HepG2 (cell line): ENCODE measurements around the gene ME3. TPM values are rescaled to one million over a fixed set of nuclear protein-coding genes. Genes with fewer than 3 reads are reported as not detected.

ENCODE experiments used
- ATM ChIP-seq: fragments of 450-650 bp; IDR thresholded peaks from 2 replicates; pipeline ENCODE4 v1.7.1; 2017; ENCODE audit warnings: mild to moderate bottlenecking, borderline replicate concordance
- ERF ChIP-seq: IDR thresholded peaks from 2 replicates; pipeline ENCODE4 v1.6.1; 2018; ENCODE audit warnings: missing biosample characterization, missing genetic modification reagents
- HDAC6 ChIP-seq: fragments of 200-600 bp; sonication (generic); IDR thresholded peaks from 2 replicates; pipeline ENCODE4 v1.7.0; 2017; ENCODE audit warnings: mild to moderate bottlenecking, antibody characterized with exemption, low read length, low read depth
- HNF4G ChIP-seq, 2 experiments: sonication (generic) in 1 of 2; formaldehyde crosslinking in 1 of 2; IDR thresholded peaks; 2 replicates each; pipeline versions ENCODE4 v1.4.0 to v1.6.1; 2011 to 2020; ENCODE audit warnings: borderline replicate concordance in 2 of 2, low read depth in 2 of 2, mild to moderate bottlenecking in 2 of 2, low read length in 1 of 2, missing genetic modification reagents in 1 of 2, moderate library complexity in 1 of 2
- NFKBIZ ChIP-seq: IDR thresholded peaks from 2 replicates; pipeline ENCODE4 v1.6.1; 2018; ENCODE audit warnings: missing genetic modification reagents, missing compliant biosample characterization
- PPARG ChIP-seq: conservative IDR thresholded peaks from 2 replicates; pipeline ENCODE4 v1.6.1; 2016; ENCODE audit warnings: missing biosample characterization, missing genetic modification reagents
- RFX5 ChIP-seq: IDR thresholded peaks from 2 replicates; pipeline ENCODE4 v1.6.1; 2011; ENCODE audit warnings: low read depth, low read length, improper control_type of control experiment
- RFXAP ChIP-seq: sonication (generic); formaldehyde crosslinking; IDR thresholded peaks from 2 replicates; pipeline ENCODE4 v1.4.0; 2020; ENCODE audit warnings: missing genetic modification reagents, borderline replicate concordance
- SATB2 ChIP-seq: sonication (generic); formaldehyde crosslinking; IDR thresholded peaks from 2 replicates; pipeline ENCODE4 v1.5.0; 2020; ENCODE audit warnings: missing genetic modification reagents
- SMAD9 ChIP-seq: sonication (generic); formaldehyde crosslinking; IDR thresholded peaks from 2 replicates; pipeline ENCODE4 v1.5.1; 2020; ENCODE audit warnings: mild to moderate bottlenecking, missing genetic modification reagents
- SOX5 ChIP-seq: IDR thresholded peaks from 2 replicates; pipeline ENCODE4 v1.6.1; 2016; ENCODE audit warnings: borderline replicate concordance
- SP140L ChIP-seq: sonication (generic); formaldehyde crosslinking; IDR thresholded peaks from 2 replicates; pipeline ENCODE4 v1.4.0; 2020; ENCODE audit warnings: missing genetic modification reagents, borderline replicate concordance
- ZBTB3 ChIP-seq: sonication (generic); formaldehyde crosslinking; IDR thresholded peaks from 2 replicates; pipeline ENCODE4 v1.4.0; 2020; ENCODE audit warnings: low read depth, mild to moderate bottlenecking, moderate library complexity, missing genetic modification reagents, borderline replicate concordance
- ZFY ChIP-seq: sonication (generic); formaldehyde crosslinking; IDR thresholded peaks from 2 replicates; pipeline ENCODE4 v1.4.0; 2020; ENCODE audit warnings: missing genetic modification reagents
- ZNF530 ChIP-seq: sonication (generic); formaldehyde crosslinking; IDR thresholded peaks from 2 replicates; pipeline ENCODE4 v1.5.0; 2020; ENCODE audit warnings: low read depth, mild to moderate bottlenecking, missing genetic modification reagents
- ZSCAN22 ChIP-seq: sonication (generic); formaldehyde crosslinking; IDR thresholded peaks from 2 replicates; pipeline ENCODE4 v1.4.0; 2020; ENCODE audit warnings: mild to moderate bottlenecking, missing genetic modification reagents
- polyA plus RNA-seq, 8 experiments: library from polyadenylated mRNA; depleted of rRNA in 3 of 8; stranded (reverse) in 7 of 8; unstranded in 1 of 8; fragments of >200 nt; fragmentation: Illumina TruSeq in 4 of 8; extraction: Trizol in 4 of 8; gene quantifications; 2 replicates each; pipeline versions ENCODE4 v1.2.1 to v1.2.3, GENCODE V29; 2011 to 2016; ENCODE audit warnings: low read depth in 4 of 8, missing spikeins in 1 of 8, mixed read lengths in 1 of 8; ENCODE audit not compliant: insufficient read depth in 1 of 8
- total RNA-seq, 5 experiments: library from RNA; depleted of rRNA; stranded (reverse); fragments of >200 nt; fragmentation: Illumina TruSeq; extraction: Trizol; gene quantifications; 2 replicates each; pipeline ENCODE4 v1.2.3, GENCODE V29; 2016; ENCODE audit warnings: low read depth in 1 of 5
- TF ChIP-seq, protein P1 (sequence below): sonication (generic); formaldehyde crosslinking; IDR thresholded peaks from 2 replicates; pipeline ENCODE4 v1.4.0; 2020; ENCODE audit warnings: missing genetic modification reagents, borderline replicate concordance
- TF ChIP-seq, protein P2 (sequence below): IDR thresholded peaks from 2 replicates; pipeline ENCODE4 v1.6.1; 2018; ENCODE audit warnings: missing genetic modification reagents, mild to moderate bottlenecking, missing compliant biosample characterization
- TF ChIP-seq, protein P3 (sequence below), 2 experiments: sonication (generic) in 1 of 2; formaldehyde crosslinking in 1 of 2; IDR thresholded peaks; 2 replicates each; pipeline versions ENCODE4 v1.4.0 to v1.6.1; 2016 to 2020; ENCODE audit warnings: borderline replicate concordance in 1 of 2, low read depth in 1 of 2, mild to moderate bottlenecking in 1 of 2, missing genetic modification reagents in 1 of 2

ME3 gene
- total and polyA plus RNA-seq, 2 of the 13 experiments (the other 11 are each of a cell fraction or from before 2014, with no cell fraction given), result not detected

DNA sequence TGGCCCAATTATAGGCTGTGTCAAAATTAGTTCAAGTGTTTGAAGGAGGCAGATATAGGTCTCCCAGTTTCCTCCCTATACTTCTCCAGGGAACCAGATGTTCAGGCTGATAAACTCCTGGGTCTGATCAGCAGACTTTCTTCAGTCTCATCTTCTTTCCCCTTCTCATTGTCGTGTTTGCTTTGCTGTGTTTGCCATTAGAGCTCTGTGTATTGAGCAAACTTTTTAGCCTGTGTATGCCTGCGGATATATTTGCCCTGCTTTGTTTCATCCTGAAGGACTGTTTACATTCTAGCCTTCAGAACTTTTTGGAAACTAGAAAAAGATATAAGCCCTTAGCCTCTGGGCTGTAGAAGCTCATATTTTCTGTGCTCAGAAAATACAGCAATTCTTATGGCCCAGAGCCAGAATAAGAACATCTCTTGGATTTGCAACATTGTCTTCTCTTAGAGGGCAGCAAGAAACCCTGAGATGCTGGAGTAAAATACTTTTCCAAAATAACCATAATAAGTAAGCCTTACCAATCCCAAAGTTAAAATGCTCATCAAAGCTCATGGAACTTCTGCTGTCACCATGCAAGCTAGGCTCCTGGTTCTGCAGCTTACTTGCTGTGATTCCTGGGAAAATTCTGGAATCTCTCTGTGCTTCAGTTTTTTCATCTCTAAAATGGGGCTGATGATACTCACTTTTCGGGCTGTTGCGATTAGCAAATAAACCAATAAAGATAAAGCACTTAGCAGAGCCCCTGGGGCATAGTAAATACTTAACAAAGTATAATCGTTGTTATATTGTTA is 34.1 kb upstream of the ME3 start (continued):
- TF ChIP-seq, protein P1, sequence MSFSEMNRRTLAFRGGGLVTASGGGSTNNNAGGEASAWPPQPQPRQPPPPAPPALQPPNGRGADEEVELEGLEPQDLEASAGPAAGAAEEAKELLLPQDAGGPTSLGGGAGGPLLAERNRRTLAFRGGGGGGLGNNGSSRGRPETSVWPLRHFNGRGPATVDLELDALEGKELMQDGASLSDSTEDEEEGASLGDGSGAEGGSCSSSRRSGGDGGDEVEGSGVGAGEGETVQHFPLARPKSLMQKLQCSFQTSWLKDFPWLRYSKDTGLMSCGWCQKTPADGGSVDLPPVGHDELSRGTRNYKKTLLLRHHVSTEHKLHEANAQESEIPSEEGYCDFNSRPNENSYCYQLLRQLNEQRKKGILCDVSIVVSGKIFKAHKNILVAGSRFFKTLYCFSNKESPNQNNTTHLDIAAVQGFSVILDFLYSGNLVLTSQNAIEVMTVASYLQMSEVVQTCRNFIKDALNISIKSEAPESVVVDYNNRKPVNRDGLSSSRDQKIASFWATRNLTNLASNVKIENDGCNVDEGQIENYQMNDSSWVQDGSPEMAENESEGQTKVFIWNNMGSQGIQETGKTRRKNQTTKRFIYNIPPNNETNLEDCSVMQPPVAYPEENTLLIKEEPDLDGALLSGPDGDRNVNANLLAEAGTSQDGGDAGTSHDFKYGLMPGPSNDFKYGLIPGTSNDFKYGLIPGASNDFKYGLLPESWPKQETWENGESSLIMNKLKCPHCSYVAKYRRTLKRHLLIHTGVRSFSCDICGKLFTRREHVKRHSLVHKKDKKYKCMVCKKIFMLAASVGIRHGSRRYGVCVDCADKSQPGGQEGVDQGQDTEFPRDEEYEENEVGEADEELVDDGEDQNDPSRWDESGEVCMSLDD, result no peak
- TF ChIP-seq, protein P2, sequence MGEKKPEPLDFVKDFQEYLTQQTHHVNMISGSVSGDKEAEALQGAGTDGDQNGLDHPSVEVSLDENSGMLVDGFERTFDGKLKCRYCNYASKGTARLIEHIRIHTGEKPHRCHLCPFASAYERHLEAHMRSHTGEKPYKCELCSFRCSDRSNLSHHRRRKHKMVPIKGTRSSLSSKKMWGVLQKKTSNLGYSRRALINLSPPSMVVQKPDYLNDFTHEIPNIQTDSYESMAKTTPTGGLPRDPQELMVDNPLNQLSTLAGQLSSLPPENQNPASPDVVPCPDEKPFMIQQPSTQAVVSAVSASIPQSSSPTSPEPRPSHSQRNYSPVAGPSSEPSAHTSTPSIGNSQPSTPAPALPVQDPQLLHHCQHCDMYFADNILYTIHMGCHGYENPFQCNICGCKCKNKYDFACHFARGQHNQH (CRISPR knock-in tag), result 0 out of 2 replicates have a peak, but pooled peaks have one; percentile 53
- TF ChIP-seq NFKBIZ (CRISPR knock-in tag) (0 out of 2 replicates have a peak, but pooled peaks have one; percentile 57), ZFY (no peak), RFXAP (no peak), ZSCAN22 (no peak), ZBTB3 (CRISPR knock-in tag) (no peak), ATM (no peak), PPARG (CRISPR knock-in tag) (peak; percentile 36; the same call in 1 of the 2 replicates), HDAC6 (no peak), HNF4G (IDR thresholded peaks at IDR 0.05; ENCODE audit: borderline replicate concordance, low read depth, low read length) (no peak), HNF4G (CRISPR knock-in tag; IDR thresholded peaks at IDR 0.05; ENCODE audit: borderline replicate concordance, low read depth) (no peak), ERF (peak; percentile 58; the same call in 1 of the 2 replicates), SATB2 (no peak), RFX5 (no peak), SP140L (CRISPR knock-in tag) (0 out of 2 replicates have a peak, but pooled peaks have one; percentile 39), SOX5 (CRISPR knock-in tag) (peak; percentile 91), ZNF530 (CRISPR knock-in tag) (no peak), SMAD9 (no peak)
- TF ChIP-seq, protein P3, sequence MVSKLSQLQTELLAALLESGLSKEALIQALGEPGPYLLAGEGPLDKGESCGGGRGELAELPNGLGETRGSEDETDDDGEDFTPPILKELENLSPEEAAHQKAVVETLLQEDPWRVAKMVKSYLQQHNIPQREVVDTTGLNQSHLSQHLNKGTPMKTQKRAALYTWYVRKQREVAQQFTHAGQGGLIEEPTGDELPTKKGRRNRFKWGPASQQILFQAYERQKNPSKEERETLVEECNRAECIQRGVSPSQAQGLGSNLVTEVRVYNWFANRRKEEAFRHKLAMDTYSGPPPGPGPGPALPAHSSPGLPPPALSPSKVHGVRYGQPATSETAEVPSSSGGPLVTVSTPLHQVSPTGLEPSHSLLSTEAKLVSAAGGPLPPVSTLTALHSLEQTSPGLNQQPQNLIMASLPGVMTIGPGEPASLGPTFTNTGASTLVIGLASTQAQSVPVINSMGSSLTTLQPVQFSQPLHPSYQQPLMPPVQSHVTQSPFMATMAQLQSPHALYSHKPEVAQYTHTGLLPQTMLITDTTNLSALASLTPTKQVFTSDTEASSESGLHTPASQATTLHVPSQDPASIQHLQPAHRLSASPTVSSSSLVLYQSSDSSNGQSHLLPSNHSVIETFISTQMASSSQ (IDR thresholded peaks at IDR 0.05; ENCODE audit: low read depth), result 0 out of 2 replicates have a peak, but pooled peaks have one; percentile 32
- TF ChIP-seq, protein P3 (CRISPR knock-in tag; IDR thresholded peaks at IDR 0.05; ENCODE audit: borderline replicate concordance), result peak; percentile 46; the same call in 1 of the 2 replicates
